ENCODE measurements around the gene SRMS. TPM values are rescaled to one million over a fixed set of nuclear protein-coding genes. Genes with fewer than 3 reads are reported as not detected.

Gene SRMS
- total and polyA plus RNA-seq, 2 donors (not counting 1 experiment from before 2014, with no cell fraction given) = not detected

GRCh38 chr20:63574156-63574828 lies 26.7 kb upstream of the SRMS start, which contains the start of gene HELZ2:
Gene HELZ2 (minus strand): TSS chr20:63574239. CDS start chr20:63572385, 1,854 bp downstream.
- peak; percentile 47 to 53 for DNase-seq (ENCODE audit: low read depth in 2 of 2)
- Histone ChIP-seq H3K27ac (ENCODE audit: insufficient read depth, low read length) (peak within 1 kb of the TSS; percentile 83), H3K27me3 (ENCODE audit: control insufficient read depth, insufficient read depth, low read length) (no peaks in the 10 kb centered on the region)

GRCh38 chr20:63573647-63574131 lies 26.1 kb upstream of the SRMS start:
- no peak for DNase-seq (ENCODE audit: low read depth in 2 of 2)
- peaks cover 5% of the 10 kb centered on the region for H3K79me2 ChIP-seq (ENCODE audit: control insufficient read depth, insufficient read depth, low read length)
- peaks cover 3% of the 10 kb centered on the region for H3K36me3 ChIP-seq (ENCODE audit: control insufficient read depth, insufficient read depth, low read length)
- H3K4me1 ChIP-seq (ENCODE audit: control insufficient read depth, extremely low read depth, insufficient read depth, low read length) = peaks cover 7% of the 10 kb centered on the region
- H2AFZ ChIP-seq (ENCODE audit: low read length) = peak overlapping the region; percentile 29
- no peaks in the 10 kb centered on the region for H3K9me3 ChIP-seq (ENCODE audit: control insufficient read depth, insufficient read depth, low read depth, low read length)
- H3K27ac ChIP-seq (ENCODE audit: insufficient read depth, low read length) = peak overlapping the region; percentile 83
- no peaks in the 10 kb centered on the region for H4K20me1 ChIP-seq (ENCODE audit: control insufficient read depth, extremely low read depth, insufficient read depth, low read length)
- H3K27me3 ChIP-seq (ENCODE audit: control insufficient read depth, insufficient read depth, low read length) = no peaks in the 10 kb centered on the region
- peak overlapping the region; percentile 76 to 88 (median 84) for H3K4me3 ChIP-seq (replicated peaks in 1 of 4; ENCODE audit: control extremely low read depth in 1 of 4, insufficient read depth in 1 of 4, low read depth in 3 of 4, low read length in 4 of 4)
- TF ChIP-seq EZH2 (IDR thresholded peaks at IDR 0.05; ENCODE audit: low read length, missing control alignments) (no peak), CTCF (conservative IDR thresholded peaks at IDR 0.05 in 1 of 2, IDR thresholded peaks at IDR 0.05 in 1 of 2; ENCODE audit: low read depth in 1 of 2, low read length in 2 of 2) (no peak)
- peak overlapping the region; percentile 84 for H3K9ac ChIP-seq (ENCODE audit: insufficient read depth, low read length)
- H3K4me2 ChIP-seq (ENCODE audit: extremely low read depth, insufficient read depth, low read length) = peak overlapping the region; percentile 99

More at GRCh38 chr20:63574156-63574828, 26.7 kb upstream of the SRMS start, which contains the start of gene HELZ2:
- H3K79me2 ChIP-seq (ENCODE audit: control insufficient read depth, insufficient read depth, low read length) = peaks cover 5% of the 10 kb centered on the region
- no peaks in the 10 kb centered on the region for H4K20me1 ChIP-seq (ENCODE audit: control insufficient read depth, extremely low read depth, insufficient read depth, low read length)
- no peak for TF ChIP-seq EZH2 (IDR thresholded peaks at IDR 0.05; ENCODE audit: low read length, missing control alignments)
- TF ChIP-seq CTCF (conservative IDR thresholded peaks at IDR 0.05 in 1 of 2, IDR thresholded peaks at IDR 0.05 in 1 of 2; ENCODE audit: low read depth in 1 of 2, low read length in 2 of 2) = no peak
- peak within 1 kb of the TSS; percentile 99 for H3K4me2 ChIP-seq (ENCODE audit: extremely low read depth, insufficient read depth, low read length)
- peak within 1 kb of the TSS; percentile 84 for H3K9ac ChIP-seq (ENCODE audit: insufficient read depth, low read length)
- H3K4me3 ChIP-seq (replicated peaks in 1 of 4; ENCODE audit: control extremely low read depth in 1 of 4, insufficient read depth in 1 of 4, low read depth in 3 of 4, low read length in 4 of 4) = peak within 1 kb of the TSS; percentile 76 to 88 (median 84)
- peaks cover 3% of the 10 kb centered on the region for H3K36me3 ChIP-seq (ENCODE audit: control insufficient read depth, insufficient read depth, low read length)
- H3K4me1 ChIP-seq (ENCODE audit: control insufficient read depth, extremely low read depth, insufficient read depth, low read length) = peaks cover 7% of the 10 kb centered on the region
- peak within 1 kb of the TSS; percentile 34 for H2AFZ ChIP-seq (ENCODE audit: low read length)
- H3K9me3 ChIP-seq (ENCODE audit: control insufficient read depth, insufficient read depth, low read depth, low read length) = no peaks in the 10 kb centered on the region

- H3K27ac ChIP-seq (ENCODE audit: insufficient read depth, low read length) = peak overlapping the region; percentile 83
- no peak overlapping the region for H2AFZ ChIP-seq (ENCODE audit: low read length)
Observed at GRCh38 chr20:63572788-63573646, 25.5 kb upstream of the SRMS start.

More at GRCh38 chr20:63572788-63573646, 25.5 kb upstream of the SRMS start:
- no peak for DNase-seq (ENCODE audit: low read depth in 2 of 2)
- TF ChIP-seq CTCF (conservative IDR thresholded peaks at IDR 0.05 in 1 of 2, IDR thresholded peaks at IDR 0.05 in 1 of 2; ENCODE audit: low read depth in 1 of 2, low read length in 2 of 2) = no peak
- TF ChIP-seq EZH2 (IDR thresholded peaks at IDR 0.05; ENCODE audit: low read length, missing control alignments) = no peak
- Histone ChIP-seq H3K27me3 (ENCODE audit: control insufficient read depth, insufficient read depth, low read length) (no peaks in the 10 kb centered on the region), H4K20me1 (ENCODE audit: control insufficient read depth, extremely low read depth, insufficient read depth, low read length) (no peaks in the 10 kb centered on the region), H3K9ac (ENCODE audit: insufficient read depth, low read length) (peak overlapping the region; percentile 84), H3K9me3 (ENCODE audit: control insufficient read depth, insufficient read depth, low read depth, low read length) (no peaks in the 10 kb centered on the region), H3K4me3 (replicated peaks in 1 of 4; ENCODE audit: control extremely low read depth in 1 of 4, insufficient read depth in 1 of 4, low read depth in 3 of 4, low read length in 4 of 4) (peak overlapping the region; percentile 76 to 88 (median 84)), H3K4me1 (ENCODE audit: control insufficient read depth, extremely low read depth, insufficient read depth, low read length) (peaks cover 7% of the 10 kb centered on the region), H3K79me2 (ENCODE audit: control insufficient read depth, insufficient read depth, low read length) (peaks cover 5% of the 10 kb centered on the region), H3K36me3 (ENCODE audit: control insufficient read depth, insufficient read depth, low read length) (peaks cover 3% of the 10 kb centered on the region), H3K4me2 (ENCODE audit: extremely low read depth, insufficient read depth, low read length) (peak overlapping the region; percentile 99)
